ENCODE data around the gene TPST1. TPM values are rescaled to one million over a fixed set of nuclear protein-coding genes. Genes with fewer than 3 reads are reported as not detected.

The TPST1 gene
- total RNA-seq, 1 donor from 2014 or later: 16.7 TPM

- H3K4me1 ChIP-seq: peaks cover 9% of the 10 kb centered on the region
- H3K36me3 ChIP-seq: no peaks in the 10 kb centered on the region
- TF ChIP-seq CTCF (IDR thresholded peaks at IDR 0.05): no peak
- intact Hi-C loops (cut with DNase I): no loop called here
- H3K9me3 ChIP-seq: no peaks in the 10 kb centered on the region
- no peak for DNase-seq
- H3K4me3 ChIP-seq: no peak overlapping the region
- no peaks in the 10 kb centered on the region for H3K27me3 ChIP-seq (ENCODE audit: low read depth)
- no peak overlapping the region for H3K27ac ChIP-seq
- ATAC-seq: no peak
Observed at GRCh38 chr7:66246554-66247171, 41.5 kb downstream of the TPST1 start.

- Histone ChIP-seq H3K36me3 (no peaks in the 10 kb centered on the region), H3K27me3 (ENCODE audit: low read depth) (no peaks in the 10 kb centered on the region), H3K4me1 (peaks cover 9% of the 10 kb centered on the region), H3K9me3 (no peaks in the 10 kb centered on the region), H3K27ac (no peak overlapping the region), H3K4me3 (no peak overlapping the region)
- intact Hi-C loops (cut with DNase I): no loop called here
- ATAC-seq (no peak), DNase-seq (no peak)
- TF ChIP-seq CTCF (IDR thresholded peaks at IDR 0.05): no peak
Observed at GRCh38 chr7:66247380-66248078, 42.4 kb downstream of the TPST1 start.

DNA sequence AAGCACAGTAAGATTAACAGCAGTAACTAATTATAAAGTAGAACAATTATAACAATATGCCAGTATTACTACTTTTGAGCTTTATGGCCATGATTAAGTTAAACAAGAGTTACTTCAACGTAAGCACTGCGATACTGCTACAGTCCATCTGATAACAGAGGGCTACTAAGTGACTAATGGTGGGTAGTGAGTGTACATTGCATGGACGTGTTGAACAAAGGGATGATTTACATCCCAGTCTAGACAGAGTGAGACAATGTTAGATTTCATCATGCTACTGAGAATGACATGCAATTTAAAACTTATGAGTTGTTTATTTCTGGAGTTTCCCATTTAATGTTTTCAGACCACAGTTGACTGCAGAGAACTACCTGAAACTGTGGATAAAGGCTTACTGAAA, 45.6 kb downstream of the TPST1 start:
- Histone ChIP-seq H3K27ac (no peak overlapping the region), H3K4me1 (peaks cover 4% of the 10 kb centered on the region), H3K36me3 (no peaks in the 10 kb centered on the region), H3K9me3 (no peaks in the 10 kb centered on the region), H3K4me3 (no peak overlapping the region), H3K27me3 (ENCODE audit: low read depth) (no peaks in the 10 kb centered on the region)
- DNase-seq (no peak), ATAC-seq (no peak)
- intact Hi-C loops (cut with DNase I): no loop called here
- TF ChIP-seq CTCF (IDR thresholded peaks at IDR 0.05): no peak

DNA sequence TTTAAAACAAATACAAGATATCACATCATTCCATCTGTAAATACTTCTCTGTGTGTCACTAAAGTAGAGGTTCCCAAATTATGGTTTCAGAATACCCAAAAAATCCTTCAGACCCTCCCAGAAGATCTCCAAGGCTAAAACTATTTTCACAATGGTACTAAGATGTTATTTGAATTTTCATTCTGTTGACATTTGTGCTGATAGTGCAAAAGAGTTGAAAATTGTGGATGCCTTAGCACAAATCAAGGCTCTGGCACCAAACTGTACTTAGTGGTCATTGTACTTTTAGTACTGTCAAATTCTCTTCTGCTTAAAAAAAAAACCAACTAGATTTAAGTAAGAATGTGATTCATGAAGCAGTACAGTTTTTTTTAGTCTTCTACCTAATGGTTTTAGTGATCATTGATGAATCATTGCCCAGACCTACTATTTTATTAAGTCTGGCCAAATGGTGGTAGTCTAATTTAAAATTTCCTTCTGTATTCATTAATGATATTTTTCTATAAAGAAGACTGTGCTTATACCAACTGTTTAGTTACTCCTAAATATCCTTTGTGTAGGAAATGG, 50.5 kb downstream of the TPST1 start:
- DNase-seq (no peak), ATAC-seq (no peak)
- Histone ChIP-seq H3K4me1 (peaks cover 7% of the 10 kb centered on the region), H3K9me3 (no peaks in the 10 kb centered on the region), H3K4me3 (no peak overlapping the region), H3K27me3 (ENCODE audit: low read depth) (no peaks in the 10 kb centered on the region), H3K27ac (no peak overlapping the region), H3K36me3 (no peaks in the 10 kb centered on the region)
- intact Hi-C loops (cut with DNase I): no loop called here
- TF ChIP-seq CTCF (IDR thresholded peaks at IDR 0.05): no peak

DNA sequence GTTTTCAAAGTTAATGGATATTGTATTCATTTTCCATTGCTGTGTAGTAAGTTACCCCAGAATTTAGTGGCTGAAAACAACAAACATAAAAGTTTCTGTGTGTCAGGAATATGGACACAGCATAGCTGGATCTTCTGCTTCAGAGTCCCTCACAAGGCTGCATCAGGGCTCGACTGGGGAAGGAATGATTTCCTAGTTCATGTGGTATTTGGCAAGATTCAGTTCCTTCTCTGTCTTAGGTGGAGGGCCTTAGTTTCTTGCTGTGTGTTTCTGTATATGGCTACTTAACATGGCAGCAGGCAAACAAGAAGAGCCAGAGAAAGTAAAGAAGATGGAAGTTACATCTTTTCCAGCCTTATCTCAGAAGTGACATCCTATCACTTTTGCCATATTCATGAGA, 51.1 kb downstream of the TPST1 start:
- Histone ChIP-seq H3K27ac (no peak overlapping the region), H3K36me3 (no peaks in the 10 kb centered on the region), H3K4me1 (peaks cover 7% of the 10 kb centered on the region), H3K27me3 (ENCODE audit: low read depth) (no peaks in the 10 kb centered on the region), H3K9me3 (no peaks in the 10 kb centered on the region), H3K4me3 (no peak overlapping the region)
- TF ChIP-seq CTCF (IDR thresholded peaks at IDR 0.05): no peak
- intact Hi-C loops (cut with DNase I): no loop called here
- peak; percentile 30 to 43 for ATAC-seq
- no peak for DNase-seq
